ENCODE results near the gene NTN4. TPM values are rescaled to one million over a fixed set of nuclear protein-coding genes. Genes with fewer than 3 reads are reported as not detected.
A peak's percentile ranks its signal among the peaks of the same experiment; 100 is the strongest.

The NTN4 gene
- polyA plus RNA-seq, 1 of the 3 experiments (the other 2 are of a cell fraction) = 0.08 TPM

DNA sequence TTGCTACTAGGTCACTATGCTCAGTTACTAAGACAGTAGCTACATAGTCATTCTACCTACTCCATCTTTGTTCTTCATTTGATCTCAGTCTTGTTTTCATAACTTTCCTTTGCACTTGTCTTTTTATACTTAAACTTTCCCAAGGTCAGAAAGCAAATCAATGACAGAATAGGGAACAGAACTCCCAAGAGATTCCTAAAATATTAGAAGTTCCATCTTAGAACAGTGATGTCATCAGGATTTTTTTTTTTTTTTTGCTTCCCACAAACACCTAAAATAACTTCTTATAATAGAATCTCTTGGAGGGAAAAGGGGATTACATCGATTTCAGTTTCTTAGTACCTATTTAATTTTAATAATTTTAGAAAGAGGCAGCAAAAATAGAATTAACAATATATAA, 65.8 kb downstream of the NTN4 start:
- TF ChIP-seq, protein P1, sequence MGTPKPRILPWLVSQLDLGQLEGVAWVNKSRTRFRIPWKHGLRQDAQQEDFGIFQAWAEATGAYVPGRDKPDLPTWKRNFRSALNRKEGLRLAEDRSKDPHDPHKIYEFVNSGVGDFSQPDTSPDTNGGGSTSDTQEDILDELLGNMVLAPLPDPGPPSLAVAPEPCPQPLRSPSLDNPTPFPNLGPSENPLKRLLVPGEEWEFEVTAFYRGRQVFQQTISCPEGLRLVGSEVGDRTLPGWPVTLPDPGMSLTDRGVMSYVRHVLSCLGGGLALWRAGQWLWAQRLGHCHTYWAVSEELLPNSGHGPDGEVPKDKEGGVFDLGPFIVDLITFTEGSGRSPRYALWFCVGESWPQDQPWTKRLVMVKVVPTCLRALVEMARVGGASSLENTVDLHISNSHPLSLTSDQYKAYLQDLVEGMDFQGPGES (IDR thresholded peaks at IDR 0.05; ENCODE audit: low read depth, low read length) = no peak
- TF ChIP-seq TAF1 (IDR thresholded peaks at IDR 0.05; ENCODE audit: borderline replicate concordance, low read depth, low read length) = no peak
- TF ChIP-seq FOSL2 (IDR thresholded peaks at IDR 0.05; ENCODE audit: borderline replicate concordance, low read depth) = no peak
- no peak for TF ChIP-seq MXI1 (IDR thresholded peaks at IDR 0.05; ENCODE audit: low read depth, low read length)
- TF ChIP-seq, protein P2, sequence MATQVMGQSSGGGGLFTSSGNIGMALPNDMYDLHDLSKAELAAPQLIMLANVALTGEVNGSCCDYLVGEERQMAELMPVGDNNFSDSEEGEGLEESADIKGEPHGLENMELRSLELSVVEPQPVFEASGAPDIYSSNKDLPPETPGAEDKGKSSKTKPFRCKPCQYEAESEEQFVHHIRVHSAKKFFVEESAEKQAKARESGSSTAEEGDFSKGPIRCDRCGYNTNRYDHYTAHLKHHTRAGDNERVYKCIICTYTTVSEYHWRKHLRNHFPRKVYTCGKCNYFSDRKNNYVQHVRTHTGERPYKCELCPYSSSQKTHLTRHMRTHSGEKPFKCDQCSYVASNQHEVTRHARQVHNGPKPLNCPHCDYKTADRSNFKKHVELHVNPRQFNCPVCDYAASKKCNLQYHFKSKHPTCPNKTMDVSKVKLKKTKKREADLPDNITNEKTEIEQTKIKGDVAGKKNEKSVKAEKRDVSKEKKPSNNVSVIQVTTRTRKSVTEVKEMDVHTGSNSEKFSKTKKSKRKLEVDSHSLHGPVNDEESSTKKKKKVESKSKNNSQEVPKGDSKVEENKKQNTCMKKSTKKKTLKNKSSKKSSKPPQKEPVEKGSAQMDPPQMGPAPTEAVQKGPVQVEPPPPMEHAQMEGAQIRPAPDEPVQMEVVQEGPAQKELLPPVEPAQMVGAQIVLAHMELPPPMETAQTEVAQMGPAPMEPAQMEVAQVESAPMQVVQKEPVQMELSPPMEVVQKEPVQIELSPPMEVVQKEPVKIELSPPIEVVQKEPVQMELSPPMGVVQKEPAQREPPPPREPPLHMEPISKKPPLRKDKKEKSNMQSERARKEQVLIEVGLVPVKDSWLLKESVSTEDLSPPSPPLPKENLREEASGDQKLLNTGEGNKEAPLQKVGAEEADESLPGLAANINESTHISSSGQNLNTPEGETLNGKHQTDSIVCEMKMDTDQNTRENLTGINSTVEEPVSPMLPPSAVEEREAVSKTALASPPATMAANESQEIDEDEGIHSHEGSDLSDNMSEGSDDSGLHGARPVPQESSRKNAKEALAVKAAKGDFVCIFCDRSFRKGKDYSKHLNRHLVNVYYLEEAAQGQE (IDR thresholded peaks at IDR 0.05; ENCODE audit: low read depth, low read length) = no peak
- no peak for TF ChIP-seq NFIC (IDR thresholded peaks at IDR 0.05; ENCODE audit: borderline replicate concordance)
- TF ChIP-seq SMC3 (IDR thresholded peaks at IDR 0.05; ENCODE audit: low read depth, low read length) = no peak
- no peak for TF ChIP-seq RCOR1 (IDR thresholded peaks at IDR 0.05; ENCODE audit: low read length)
- TF ChIP-seq FOXJ3 (CRISPR knock-in tag; IDR thresholded peaks at IDR 0.05) = no peak
- DNase-seq = no peak
- 0 out of 2 replicates have a peak, but pooled peaks cover 4% of the 10 kb centered on the region for H3K9me2 ChIP-seq
- no peak overlapping the region for H3K4me3 ChIP-seq (ENCODE audit: low read depth in 2 of 2, low read length in 1 of 2)
- H3F3A ChIP-seq (replicated peaks; ENCODE audit: insufficient read depth) = no peaks in the 10 kb centered on the region
- peaks cover 0 to 2% of the 10 kb centered on the region in 2 experiments; a peak in 1 of 4 replicates for H3K4me1 ChIP-seq (ENCODE audit: control insufficient read depth in 1 of 2, insufficient read depth in 2 of 2, low read depth in 1 of 2, low read length in 1 of 2)
- H3K27me3 ChIP-seq (ENCODE audit: insufficient read depth) = no peaks in the 10 kb centered on the region
- no peaks in the 10 kb centered on the region for H3K36me3 ChIP-seq (replicated peaks in 1 of 2; ENCODE audit: control insufficient read depth in 1 of 2, insufficient read depth in 2 of 2, low read length in 1 of 2)
- H3K9ac ChIP-seq = no peak overlapping the region
- no peak overlapping the region for H3K27ac ChIP-seq (ENCODE audit: low read depth in 2 of 2, low read length in 1 of 2)
- WGBS (ENCODE audit: low lambda C conversion rate) = 26% methylated on average over 1 of the region's 1 CpG
- no peaks in the 10 kb centered on the region; the same call in 1 of the 2 replicates for H3K9me3 ChIP-seq
- no peak overlapping the region for H3K4me2 ChIP-seq
- ChIA-PET CTCF (no interaction called here), POLR2A (no interaction called here)
- no peaks in the 10 kb centered on the region for H3K79me2 ChIP-seq (ENCODE audit: insufficient read depth)
- H2AFZ ChIP-seq (ENCODE audit: low read depth) = no peak overlapping the region
- no peaks in the 10 kb centered on the region for H4K20me1 ChIP-seq (ENCODE audit: insufficient read depth)

DNA sequence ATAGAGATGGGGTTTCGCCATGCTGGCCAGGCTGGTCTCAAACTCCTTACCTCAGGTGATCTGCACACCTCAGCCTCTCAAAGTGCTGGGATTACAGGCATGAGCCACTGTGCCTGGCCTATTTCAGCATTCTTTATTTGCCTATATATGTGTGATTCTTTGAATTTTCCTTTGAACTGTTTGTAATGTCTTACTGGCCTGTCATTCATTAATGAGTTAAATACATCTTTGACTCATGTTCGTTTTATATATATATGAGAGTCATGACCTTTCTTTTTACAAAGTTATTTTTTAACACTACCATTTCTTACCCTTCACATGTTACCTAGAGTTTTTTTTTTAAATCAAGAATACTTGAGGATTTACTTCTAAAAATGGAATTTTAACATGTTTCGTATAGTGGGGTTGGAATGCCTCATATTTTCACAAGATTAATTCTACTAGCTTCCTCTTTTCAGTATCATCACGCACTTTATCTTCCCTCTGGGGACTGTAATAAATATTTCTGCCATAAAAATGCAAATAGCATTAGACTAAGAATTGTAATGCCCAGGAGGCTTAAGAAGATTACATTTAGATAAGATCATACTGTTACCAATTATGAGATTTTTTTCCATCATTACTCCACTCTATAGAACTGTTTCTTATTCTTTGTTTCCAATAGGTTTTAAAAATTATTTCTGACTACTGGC, 66.7 kb downstream of the NTN4 start:
- no peak overlapping the region for H3K9ac ChIP-seq
- no peak overlapping the region for H3K4me3 ChIP-seq (ENCODE audit: low read depth in 2 of 2, low read length in 1 of 2)
- ChIA-PET CTCF (no interaction called here), POLR2A (no interaction called here)
- no peaks in the 10 kb centered on the region for H3K27me3 ChIP-seq (ENCODE audit: insufficient read depth)
- H3F3A ChIP-seq (replicated peaks; ENCODE audit: insufficient read depth) = no peaks in the 10 kb centered on the region
- H3K4me1 ChIP-seq (ENCODE audit: control insufficient read depth in 1 of 2, insufficient read depth in 2 of 2, low read depth in 1 of 2, low read length in 1 of 2) = peaks cover 0 to 2% of the 10 kb centered on the region in 2 experiments; a peak in 1 of 4 replicates
- no peaks in the 10 kb centered on the region; the same call in 1 of the 2 replicates for H3K9me3 ChIP-seq
- 29% methylated on average over 4 of the region's 4 CpGs for WGBS (ENCODE audit: low lambda C conversion rate)
- no peaks in the 10 kb centered on the region for H3K36me3 ChIP-seq (replicated peaks in 1 of 2; ENCODE audit: control insufficient read depth in 1 of 2, insufficient read depth in 2 of 2, low read length in 1 of 2)
- H3K27ac ChIP-seq (ENCODE audit: low read depth in 2 of 2, low read length in 1 of 2) = no peak overlapping the region
- H2AFZ ChIP-seq (ENCODE audit: low read depth) = no peak overlapping the region
- no peaks in the 10 kb centered on the region for H4K20me1 ChIP-seq (ENCODE audit: insufficient read depth)
- DNase-seq = peak; percentile 7
- 0 out of 2 replicates have a peak, but pooled peaks cover 4% of the 10 kb centered on the region for H3K9me2 ChIP-seq
- TF ChIP-seq GABPA (IDR thresholded peaks at IDR 0.05; ENCODE audit: low read depth) (no peak), ELF1 (IDR thresholded peaks at IDR 0.05) (no peak), RCOR1 (IDR thresholded peaks at IDR 0.05; ENCODE audit: low read length) (0 out of 2 replicates have a peak, but pooled peaks have one; percentile 23), EP300 (IDR thresholded peaks at IDR 0.05; ENCODE audit: borderline replicate concordance in 1 of 2, low read depth in 1 of 2, low read length in 1 of 2) (peak in 1 of 2 experiments; percentile 11; a peak in 1 of 4 replicates)
- no peaks in the 10 kb centered on the region for H3K79me2 ChIP-seq (ENCODE audit: insufficient read depth)
- no peak overlapping the region for H3K4me2 ChIP-seq
